ENCODE measurements around the gene TRMU. TPM values are rescaled to one million over a fixed set of nuclear protein-coding genes. Genes with fewer than 3 reads are reported as not detected.

The TRMU gene
- total and polyA plus RNA-seq, 2 experiments from 2014 or later, result 38.0 to 40.9 TPM

GRCh38 chr22:46336119-46337078 lies 885 bp downstream of the TRMU start:
- Histone ChIP-seq H3K4me2 (peak overlapping the region; percentile 86), H3K9me3 (ENCODE audit: low read depth) (no peaks in the 10 kb centered on the region), H3K27me3 (no peaks in the 10 kb centered on the region), H2AFZ (peak overlapping the region; percentile 92), H3K79me2 (peaks cover 46% of the 10 kb centered on the region), H3K27ac (peak overlapping the region; percentile 99), H3K4me1 (ENCODE audit: insufficient read depth) (peaks cover 8% of the 10 kb centered on the region), H3K4me3 (peak overlapping the region; percentile 51), H3K36me3 (replicated peaks; ENCODE audit: insufficient read depth, low read depth) (no peaks in the 10 kb centered on the region), H4K20me1 (ENCODE audit: insufficient read depth, poor library complexity, severe bottlenecking) (peaks cover 6% of the 10 kb centered on the region), H3K9me2 (replicated peaks; ENCODE audit: insufficient read depth) (no peaks in the 10 kb centered on the region)
- WGBS (ENCODE audit: low lambda C conversion rate, missing lambda C conversion rate), result 12% methylated on average over 42 of the region's 42 CpGs
- peak; percentile 45 for DNase-seq (ENCODE audit: low spot score)
- TF ChIP-seq CTCF (IDR thresholded peaks at IDR 0.05; ENCODE audit: poor library complexity), result no peak
- no peak for TF ChIP-seq EZH2 (IDR thresholded peaks at IDR 0.05; ENCODE audit: borderline replicate concordance)

GRCh38 chr22:46337870-46338269 lies 2.4 kb downstream of the TRMU start:
- 90% methylated on average over 9 of the region's 9 CpGs for WGBS (ENCODE audit: low lambda C conversion rate, missing lambda C conversion rate)

GRCh38 chr22:46338636-46339035 lies 3.1 kb downstream of the TRMU start:
- no peak overlapping the region for H3K4me3 ChIP-seq
- H3K9me2 ChIP-seq (replicated peaks; ENCODE audit: insufficient read depth), result no peaks in the 10 kb centered on the region
- H2AFZ ChIP-seq, result no peak overlapping the region
- 98% methylated on average over 8 of the region's 8 CpGs for WGBS (ENCODE audit: low lambda C conversion rate, missing lambda C conversion rate)
- H3K27ac ChIP-seq, result no peak overlapping the region
- no peaks in the 10 kb centered on the region for H3K36me3 ChIP-seq (replicated peaks; ENCODE audit: insufficient read depth, low read depth)
- TF ChIP-seq CTCF (IDR thresholded peaks at IDR 0.05; ENCODE audit: poor library complexity), result no peak
- TF ChIP-seq EZH2phosphoT487 (IDR thresholded peaks at IDR 0.05; ENCODE audit: low read depth, severe bottlenecking, unreplicated experiment), result no peak
- no peak for TF ChIP-seq EZH2 (IDR thresholded peaks at IDR 0.05; ENCODE audit: borderline replicate concordance)
- H3K9me3 ChIP-seq (ENCODE audit: low read depth), result no peaks in the 10 kb centered on the region
- peaks cover 46% of the 10 kb centered on the region for H3K79me2 ChIP-seq
- no peak for DNase-seq (ENCODE audit: low spot score)
- no peaks in the 10 kb centered on the region for H3K27me3 ChIP-seq
- no peak overlapping the region for H3K4me2 ChIP-seq
- peaks cover 6% of the 10 kb centered on the region for H4K20me1 ChIP-seq (ENCODE audit: insufficient read depth, poor library complexity, severe bottlenecking)
- peaks cover 8% of the 10 kb centered on the region for H3K4me1 ChIP-seq (ENCODE audit: insufficient read depth)

More at GRCh38 chr22:46337870-46338269, 2.4 kb downstream of the TRMU start:
- H3K9me2 ChIP-seq (replicated peaks; ENCODE audit: insufficient read depth), result no peaks in the 10 kb centered on the region
- no peak overlapping the region for H2AFZ ChIP-seq
- H3K27me3 ChIP-seq, result no peaks in the 10 kb centered on the region
- no peak for DNase-seq (ENCODE audit: low spot score)
- H4K20me1 ChIP-seq (ENCODE audit: insufficient read depth, poor library complexity, severe bottlenecking), result peaks cover 6% of the 10 kb centered on the region
- no peak overlapping the region for H3K27ac ChIP-seq
- H3K4me1 ChIP-seq (ENCODE audit: insufficient read depth), result peaks cover 8% of the 10 kb centered on the region
- peaks cover 46% of the 10 kb centered on the region for H3K79me2 ChIP-seq
- no peak for TF ChIP-seq CTCF (IDR thresholded peaks at IDR 0.05; ENCODE audit: poor library complexity)
- no peak overlapping the region for H3K4me3 ChIP-seq
- H3K4me2 ChIP-seq, result no peak overlapping the region
- H3K9me3 ChIP-seq (ENCODE audit: low read depth), result no peaks in the 10 kb centered on the region
- no peaks in the 10 kb centered on the region for H3K36me3 ChIP-seq (replicated peaks; ENCODE audit: insufficient read depth, low read depth)

All from hepatocyte (in vitro differentiated cells).